GM12878 (cell line): Measurements from ENCODE around the gene RNPS1. TPM values are rescaled to one million over a fixed set of nuclear protein-coding genes. Genes with fewer than 3 reads are reported as not detected.

Source experiments
- ATAC-seq: fragments of 200-7000 bp; cut with Tn5 transposase; 3 replicates; pipeline ENCODE4 v1.9.1; 2020; ENCODE audit warnings: mild to moderate bottlenecking, moderate library complexity
- BruUV-seq: library from RNA; stranded (reverse); fragments of 400-500 nt; replicated peaks from 2 replicates; lab custom pipeline; 2021; lab: Mats Ljungman, UMichigan
- CTCF ChIA-PET: fragments of 300-600 bp; sonication (Branson Sonifier 250); formaldehyde crosslinking; extraction: SDS; loops from one replicate; lab custom pipeline; 2021; ENCODE audit warnings: inconsistent platforms; lab: Yijun Ruan, JAX
- POLR2A ChIA-PET: fragments of 350-600 bp; formaldehyde crosslinking; extraction: SDS; loops from one replicate; lab custom pipeline; 2021; ENCODE audit warnings: inconsistent platforms; lab: Charles Lee
- RAD21 ChIA-PET: fragments of 300-600 bp; sonication (Branson Sonifier 250); formaldehyde crosslinking; loops from one replicate; lab custom pipeline; 2023; ENCODE audit warnings: antibody characterized with exemption; ENCODE audit not compliant: unreplicated experiment; lab: Charles Lee
- SMC1A ChIA-PET: fragments of 300-600 bp; sonication (Branson Sonifier 250); formaldehyde crosslinking; loops from one replicate; lab custom pipeline; 2023; ENCODE audit not compliant: unreplicated experiment, uncharacterized antibody; lab: Charles Lee
- DNase-seq: peaks from one replicate; pipeline ENCODE4 v3.0.0-alpha.2; 2011; ENCODE audit warnings: low read depth, low spot score
- FAIRE-seq: peaks from 3 replicates; lab custom pipeline; 2011; peaks lifted over from hg19 to GRCh38; lab: Jason Lieb, UNC
- H2AFZ ChIP-seq: 2 replicates; pipeline ENCODE4 v1.6.0; 2011; ENCODE audit warnings: low read depth, low read length, control low read depth; ENCODE audit not compliant: control insufficient read depth
- H3K27ac ChIP-seq: 2 replicates; pipeline ENCODE4 v1.5.1; 2011; ENCODE audit warnings: control low read depth; ENCODE audit not compliant: control insufficient read depth, insufficient read depth
- H3K27me3 ChIP-seq, 2 experiments: replicated peaks in 1 of 2; 2 replicates each; pipeline versions ENCODE4 v1.6.0 to v1.6.1; 2011; ENCODE audit warnings: low read length in 1 of 2; ENCODE audit not compliant: control insufficient read depth in 2 of 2, insufficient read depth in 2 of 2
- H3K36me3 ChIP-seq, 2 experiments: 2 replicates each; pipeline ENCODE4 v1.5.1; 2011; ENCODE audit warnings: low read length in 1 of 2; ENCODE audit not compliant: control insufficient read depth in 2 of 2, insufficient read depth in 2 of 2
- H3K4me1 ChIP-seq: 2 replicates; pipeline ENCODE4 v1.6.1; 2011; ENCODE audit warnings: mild to moderate bottlenecking, low read length, moderate library complexity, mixed read lengths; ENCODE audit not compliant: control insufficient read depth, insufficient read depth
- H3K4me2 ChIP-seq: 2 replicates; pipeline ENCODE4 v1.6.0; 2011; ENCODE audit warnings: control low read depth; ENCODE audit not compliant: control insufficient read depth, insufficient read depth
- H3K4me3 ChIP-seq: fragments of 200-600 bp; sonication (generic); 2 replicates; pipeline ENCODE4 v1.5.1; 2016
- H3K79me2 ChIP-seq: 2 replicates; pipeline ENCODE4 v1.6.0; 2011; ENCODE audit warnings: low read length; ENCODE audit not compliant: control insufficient read depth, insufficient read depth
- H3K9ac ChIP-seq: 2 replicates; pipeline ENCODE4 v1.8.0; 2011; ENCODE audit warnings: low read length, control low read depth, mixed read lengths; ENCODE audit not compliant: control insufficient read depth, insufficient read depth
- H3K9me3 ChIP-seq: replicated peaks from 3 replicates; pipeline ENCODE4 v1.5.1; 2011; ENCODE audit warnings: mild to moderate bottlenecking, low read length; ENCODE audit not compliant: control insufficient read depth, insufficient read depth
- H4K20me1 ChIP-seq: 2 replicates; pipeline ENCODE4 v1.6.0; 2011; ENCODE audit not compliant: control insufficient read depth, insufficient read depth
- ATF7 ChIP-seq: fragments of 450-650 bp; IDR thresholded peaks from 2 replicates; pipeline ENCODE4 v1.6.1; 2016; ENCODE audit warnings: low read depth, mild to moderate bottlenecking
- EP300 ChIP-seq, 2 experiments: fragments of 150-350 bp in 1 of 2; IDR thresholded peaks; 2 replicates each; pipeline ENCODE4 v1.6.1; 2011 to 2012; ENCODE audit warnings: low read depth in 2 of 2, low read length in 2 of 2, borderline replicate concordance in 1 of 2, improper control_type of control experiment in 1 of 2, inconsistent platforms in 1 of 2; ENCODE audit not compliant: control insufficient read depth in 1 of 2
- FOXK2 ChIP-seq: fragments of 450-650 bp; IDR thresholded peaks from 2 replicates; pipeline ENCODE4 v1.6.1; 2017; ENCODE audit warnings: mild to moderate bottlenecking, moderate library complexity
- KDM1A ChIP-seq: fragments of 200-600 bp; sonication (generic); IDR thresholded peaks from 2 replicates; pipeline ENCODE4 v1.6.1; 2016; ENCODE audit warnings: borderline replicate concordance
- NR2C1 ChIP-seq: fragments of 450-650 bp; IDR thresholded peaks from 2 replicates; pipeline ENCODE4 v1.6.1; 2017; ENCODE audit warnings: antibody characterized with exemption, mild to moderate bottlenecking, moderate library complexity
- NR2C2 ChIP-seq: IDR thresholded peaks from 2 replicates; pipeline ENCODE4 v1.6.1; 2011; ENCODE audit warnings: borderline replicate concordance, low read depth; ENCODE audit not compliant: control insufficient read depth, insufficient read length
- SMAD1 ChIP-seq: fragments of 450-650 bp; IDR thresholded peaks from 2 replicates; pipeline ENCODE4 v1.6.1; 2018; ENCODE audit warnings: mild to moderate bottlenecking, low read depth; ENCODE audit not compliant: partially characterized antibody
- TBL1XR1 ChIP-seq: IDR thresholded peaks from 2 replicates; pipeline ENCODE4 v1.6.1; 2012; ENCODE audit warnings: low read depth, low read length, improper control_type of control experiment
- WGBS: methylation state at CpG from one replicate; pipeline ENCODE4 v1.1.6; 2016; ENCODE audit warnings: low lambda C conversion rate; ENCODE audit not compliant: insufficient replicate concordance, insufficient coverage; ENCODE audit errors: missing lambda C conversion rate; 5-methylcytosine and 5-hydroxymethylcytosine counted together
- in situ Hi-C: fragments of 300-500 bp; cut with MboI; formaldehyde crosslinking; loops from 9 replicates; pipeline ENCODE4 v1.14.3; 2018; ENCODE audit warnings: mixed read lengths
- intact Hi-C: fragments of 100-400 bp; cut with micrococcal nuclease; formaldehyde crosslinking; loops from one replicate; pipeline ENCODE4 v1.14.2; 2022; ENCODE audit not compliant: unreplicated experiment
- polyA plus RNA-seq, 11 experiments: library from polyadenylated mRNA; depleted of rRNA in 4 of 11; unstranded in 6 of 11; stranded (reverse) in 5 of 11; fragments of >200 nt; fragmentation: Nextera tagmentation in 4 of 11; fragmentation: Illumina TruSeq in 1 of 11; extraction: Ambion mirVana in 4 of 11; extraction: Trizol in 1 of 11; gene quantifications; 1 replicate in 1 of 11; 2 replicates in 10 of 11; pipeline versions ENCODE4 v1.2.1 to v1.2.3, GENCODE V29; 2011 to 2016; ENCODE audit warnings: inconsistent platforms in 2 of 11, missing spikeins in 2 of 11, low read depth in 1 of 11
- total RNA-seq, 4 experiments: library from RNA; depleted of rRNA in 3 of 4; stranded (reverse); fragments of >200 nt in 3 of 4; fragmentation: Illumina TruSeq in 1 of 4; extraction: Trizol in 1 of 4; gene quantifications; 2 replicates each; pipeline versions ENCODE4 v1.2.1 to v1.2.3, GENCODE V29; 2013 to 2021
- TF ChIP-seq, protein P1 (sequence below): fragments of 450-650 bp; IDR thresholded peaks from 2 replicates; pipeline ENCODE4 v1.6.1; 2016; ENCODE audit warnings: mild to moderate bottlenecking

Gene RNPS1
- total and polyA plus RNA-seq, 10 of the 15 experiments (the other 5 are each of a cell fraction or from before 2014, with no cell fraction given) = 38.2 to 359 (median 188) TPM

DNA sequence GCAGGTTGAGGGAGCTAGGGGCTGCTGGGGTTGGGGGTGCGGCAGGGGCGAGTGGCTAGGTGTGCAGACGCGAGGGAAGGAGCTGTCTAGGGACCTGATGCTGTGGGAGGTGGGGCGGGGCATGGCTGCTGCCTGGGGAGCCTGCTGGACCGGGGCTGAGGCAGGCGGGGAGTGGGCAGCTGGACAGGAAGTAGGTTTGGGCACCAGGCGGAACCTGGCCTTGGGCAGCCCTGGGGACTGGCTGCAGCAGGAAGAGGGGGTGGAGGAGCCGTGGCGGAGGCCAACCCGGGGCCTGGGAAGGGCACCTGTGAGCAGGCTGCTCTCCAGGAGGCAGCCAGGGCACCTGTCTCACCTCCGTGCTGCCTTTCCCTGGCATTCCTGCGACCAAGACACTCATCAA lies 37.5 kb downstream of the RNPS1 start:
- H3K27me3 ChIP-seq = no peaks in the 10 kb centered on the region
- RAD21 ChIA-PET = no interaction called here
- no peak overlapping the region for H3K27ac ChIP-seq
- SMC1A ChIA-PET = no interaction called here
- no peaks in the 10 kb centered on the region for H3K4me1 ChIP-seq
- no TSS peak for BruUV-seq
- intact Hi-C loops = no loop called here
- FAIRE-seq (no peak), ATAC-seq (no peak), DNase-seq (no peak)
- no peak overlapping the region for H3K9ac ChIP-seq
- no peaks in the 10 kb centered on the region for H4K20me1 ChIP-seq
- no peak overlapping the region for H3K4me3 ChIP-seq
- no peaks in the 10 kb centered on the region for H3K9me3 ChIP-seq
- TF ChIP-seq, protein P1, sequence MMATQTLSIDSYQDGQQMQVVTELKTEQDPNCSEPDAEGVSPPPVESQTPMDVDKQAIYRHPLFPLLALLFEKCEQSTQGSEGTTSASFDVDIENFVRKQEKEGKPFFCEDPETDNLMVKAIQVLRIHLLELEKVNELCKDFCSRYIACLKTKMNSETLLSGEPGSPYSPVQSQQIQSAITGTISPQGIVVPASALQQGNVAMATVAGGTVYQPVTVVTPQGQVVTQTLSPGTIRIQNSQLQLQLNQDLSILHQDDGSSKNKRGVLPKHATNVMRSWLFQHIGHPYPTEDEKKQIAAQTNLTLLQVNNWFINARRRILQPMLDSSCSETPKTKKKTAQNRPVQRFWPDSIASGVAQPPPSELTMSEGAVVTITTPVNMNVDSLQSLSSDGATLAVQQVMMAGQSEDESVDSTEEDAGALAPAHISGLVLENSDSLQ = no peak
- TF ChIP-seq KDM1A = no peak
- no peak for TF ChIP-seq NR2C1
- in situ Hi-C loops = no loop called here
- no peak overlapping the region for H3K4me2 ChIP-seq
- CTCF ChIA-PET = no interaction called here
- WGBS = 55% methylated on average over 11 of the region's 13 CpGs
- peaks cover 4 to 45% of the 10 kb centered on the region in 2 experiments; a peak in 3 of 4 replicates for H3K36me3 ChIP-seq
- peaks cover 9% of the 10 kb centered on the region for H3K79me2 ChIP-seq
- no peak overlapping the region for H2AFZ ChIP-seq
- POLR2A ChIA-PET = interaction anchor here (1.0 kb wide), 1 partner anchor 10 kb away, joined by 5 read pairs; no protein-coding TSS in a partner anchor

DNA sequence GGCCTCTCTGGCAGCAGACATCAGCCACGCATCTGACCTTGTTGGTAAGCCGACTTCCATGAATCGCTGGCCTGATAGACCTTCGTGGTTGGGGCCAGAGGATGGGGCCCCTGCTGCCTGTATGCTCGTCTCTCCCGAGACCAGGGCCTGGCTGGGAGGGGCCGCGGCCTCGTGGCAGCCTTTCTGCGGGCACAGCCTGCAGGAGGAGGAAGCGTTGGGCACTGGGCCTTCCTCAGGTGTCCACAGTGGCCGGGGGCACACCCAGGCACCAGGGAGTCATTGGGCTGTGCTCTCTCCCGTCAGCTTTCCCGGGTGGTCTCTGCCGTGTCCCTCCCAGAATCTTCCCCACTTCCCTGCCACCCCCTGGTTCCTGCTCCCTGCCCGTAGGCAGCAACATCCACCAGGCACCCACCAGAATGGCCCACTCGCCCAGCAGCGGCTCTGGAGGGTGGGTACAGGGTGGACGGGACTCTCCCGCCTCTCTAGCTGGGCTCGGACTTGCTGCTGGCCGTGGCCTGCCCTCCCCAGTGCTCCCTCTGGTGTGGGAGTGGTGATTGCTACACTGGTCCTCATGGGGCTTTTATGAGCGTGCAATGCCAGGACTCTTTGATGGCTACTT lies 38.2 kb downstream of the RNPS1 start:
- TF ChIP-seq TBL1XR1 = no peak
- TF ChIP-seq ATF7 = no peak
- no peak for TF ChIP-seq NR2C2
- no peak for TF ChIP-seq EP300 (IDR thresholded peaks at IDR 0.05; ENCODE audit: borderline replicate concordance in 1 of 2, control insufficient read depth in 1 of 2, low read depth in 2 of 2, low read length in 2 of 2)
- TF ChIP-seq FOXK2 = no peak
- TF ChIP-seq SMAD1 = no peak
- FAIRE-seq = no peak
- H3K4me3 ChIP-seq = no peak overlapping the region
- no TSS peak for BruUV-seq
- POLR2A ChIA-PET = interaction anchor here (1.0 kb wide), 1 partner anchor 9 kb away, joined by 5 read pairs; no protein-coding TSS in a partner anchor
- no peak for ATAC-seq
- no peak overlapping the region for H2AFZ ChIP-seq
- peaks cover 4 to 42% of the 10 kb centered on the region in 2 experiments; a peak in 3 of 4 replicates for H3K36me3 ChIP-seq
- intact Hi-C loops (no loop called here), in situ Hi-C loops (no loop called here)
- H3K4me1 ChIP-seq = peaks cover 3% of the 10 kb centered on the region; the same call in 1 of the 2 replicates
- CTCF ChIA-PET = no interaction called here
- RAD21 ChIA-PET = no interaction called here
- SMC1A ChIA-PET = no interaction called here
- no peaks in the 10 kb centered on the region for H3K9me3 ChIP-seq
- H4K20me1 ChIP-seq = no peaks in the 10 kb centered on the region
- no peak overlapping the region for H3K27ac ChIP-seq
- no peak overlapping the region for H3K4me2 ChIP-seq
- H3K9ac ChIP-seq = no peak overlapping the region
- DNase-seq = no peak
- no peaks in the 10 kb centered on the region for H3K27me3 ChIP-seq
- H3K79me2 ChIP-seq = peaks cover 15% of the 10 kb centered on the region
- WGBS = 94% methylated on average over 23 of the region's 23 CpGs
